ENCODE results near the gene FAAP20. TPM values are rescaled to one million over a fixed set of nuclear protein-coding genes. Genes with fewer than 3 reads are reported as not detected.
A peak's percentile ranks its signal among the peaks of the same experiment; 100 is the strongest.

FAAP20 gene
- total and polyA plus RNA-seq, 2 experiments from 2014 or later = 79.1 to 167 TPM

DNA sequence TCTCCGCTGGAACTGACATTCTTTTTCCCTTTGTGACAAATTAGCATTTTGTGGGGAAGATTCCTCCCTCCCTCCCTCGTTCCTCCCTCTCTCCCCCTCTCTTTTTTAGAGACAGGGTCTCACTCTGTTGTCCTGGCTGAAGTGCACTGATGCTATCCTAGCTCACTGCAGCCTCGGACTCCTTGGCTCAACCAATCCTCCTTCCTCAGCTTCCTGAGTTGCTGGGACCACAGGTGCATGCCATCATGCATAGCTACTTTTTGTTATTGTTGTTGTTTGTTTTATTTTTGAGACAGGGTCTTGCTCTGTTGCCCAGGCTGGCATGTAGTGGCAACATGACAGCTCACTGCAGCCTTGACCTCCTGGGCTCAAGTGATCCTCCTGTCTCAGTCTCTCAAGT lies 26.7 kb upstream of the FAAP20 start:
- Histone ChIP-seq H3K9me2 (ENCODE audit: insufficient read depth) (no peaks in the 10 kb centered on the region), H3K27ac (ENCODE audit: low read depth) (no peak overlapping the region), H3K36me3 (ENCODE audit: insufficient read depth) (no peaks in the 10 kb centered on the region), H3K79me2 (replicated peaks; ENCODE audit: insufficient read depth) (no peaks in the 10 kb centered on the region), H3K27me3 (ENCODE audit: insufficient read depth) (no peaks in the 10 kb centered on the region), H2AFZ (no peak overlapping the region), H3K4me1 (ENCODE audit: insufficient read depth) (peaks cover 11% of the 10 kb centered on the region; the same call in 1 of the 2 replicates), H3K4me2 (no peak overlapping the region), H4K20me1 (replicated peaks; ENCODE audit: insufficient read depth) (no peaks in the 10 kb centered on the region), H3K4me3 (no peak overlapping the region), H3F3A (replicated peaks; ENCODE audit: low read depth) (no peaks in the 10 kb centered on the region)
- no peak for ATAC-seq
- Mint-ChIP-seq H3K9me3 (no peaks in the 10 kb centered on the region), H3K36me3 (ENCODE audit: low read depth) (no peaks in the 10 kb centered on the region; the same call in 2 of the 3 replicates), H3K4me1 (peaks cover 7% of the 10 kb centered on the region), H3K4me3 (no peak overlapping the region), H3K27me3 (ENCODE audit: insufficient read depth, low read depth, poor library complexity) (peaks cover 8% of the 10 kb centered on the region), H3K27ac (no peak overlapping the region)
- DNase-seq (ENCODE audit: low spot score) = peak; percentile 0
- TF ChIP-seq, protein P1, sequence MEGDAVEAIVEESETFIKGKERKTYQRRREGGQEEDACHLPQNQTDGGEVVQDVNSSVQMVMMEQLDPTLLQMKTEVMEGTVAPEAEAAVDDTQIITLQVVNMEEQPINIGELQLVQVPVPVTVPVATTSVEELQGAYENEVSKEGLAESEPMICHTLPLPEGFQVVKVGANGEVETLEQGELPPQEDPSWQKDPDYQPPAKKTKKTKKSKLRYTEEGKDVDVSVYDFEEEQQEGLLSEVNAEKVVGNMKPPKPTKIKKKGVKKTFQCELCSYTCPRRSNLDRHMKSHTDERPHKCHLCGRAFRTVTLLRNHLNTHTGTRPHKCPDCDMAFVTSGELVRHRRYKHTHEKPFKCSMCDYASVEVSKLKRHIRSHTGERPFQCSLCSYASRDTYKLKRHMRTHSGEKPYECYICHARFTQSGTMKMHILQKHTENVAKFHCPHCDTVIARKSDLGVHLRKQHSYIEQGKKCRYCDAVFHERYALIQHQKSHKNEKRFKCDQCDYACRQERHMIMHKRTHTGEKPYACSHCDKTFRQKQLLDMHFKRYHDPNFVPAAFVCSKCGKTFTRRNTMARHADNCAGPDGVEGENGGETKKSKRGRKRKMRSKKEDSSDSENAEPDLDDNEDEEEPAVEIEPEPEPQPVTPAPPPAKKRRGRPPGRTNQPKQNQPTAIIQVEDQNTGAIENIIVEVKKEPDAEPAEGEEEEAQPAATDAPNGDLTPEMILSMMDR (conservative IDR thresholded peaks at IDR 0.05; ENCODE audit: low read depth in 2 of 2) = no peak
- no peak for TF ChIP-seq EZH2 (IDR thresholded peaks at IDR 0.05; ENCODE audit: low read depth, unreplicated experiment)

DNA sequence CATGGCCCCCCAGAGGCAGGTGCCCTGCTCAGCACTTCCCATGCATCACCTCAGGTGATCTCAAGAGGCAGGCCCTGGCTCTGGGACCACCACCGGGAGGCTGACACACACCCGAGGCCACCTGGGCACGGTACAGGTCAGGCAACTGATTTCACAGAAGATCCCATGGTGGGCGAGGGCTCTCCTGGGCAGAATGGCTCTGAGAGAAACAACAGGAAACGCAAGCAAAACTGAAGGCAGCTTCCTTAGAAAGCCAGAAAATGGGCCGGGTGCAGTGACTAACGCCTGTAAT lies 22.1 kb upstream of the FAAP20 start:
- no peaks in the 10 kb centered on the region for H3K79me2 ChIP-seq (replicated peaks; ENCODE audit: insufficient read depth)
- Mint-ChIP-seq H3K9me3 (no peaks in the 10 kb centered on the region), H3K27me3 (ENCODE audit: insufficient read depth, low read depth, poor library complexity) (peaks cover 15% of the 10 kb centered on the region), H3K36me3 (ENCODE audit: low read depth) (no peaks in the 10 kb centered on the region), H3K4me1 (peaks cover 5% of the 10 kb centered on the region; the same call in 2 of the 3 replicates), H3K27ac (no peak overlapping the region), H3K4me3 (no peak overlapping the region)
- H3K4me1 ChIP-seq (ENCODE audit: insufficient read depth) = peaks cover 12% of the 10 kb centered on the region
- TF ChIP-seq, protein P2, sequence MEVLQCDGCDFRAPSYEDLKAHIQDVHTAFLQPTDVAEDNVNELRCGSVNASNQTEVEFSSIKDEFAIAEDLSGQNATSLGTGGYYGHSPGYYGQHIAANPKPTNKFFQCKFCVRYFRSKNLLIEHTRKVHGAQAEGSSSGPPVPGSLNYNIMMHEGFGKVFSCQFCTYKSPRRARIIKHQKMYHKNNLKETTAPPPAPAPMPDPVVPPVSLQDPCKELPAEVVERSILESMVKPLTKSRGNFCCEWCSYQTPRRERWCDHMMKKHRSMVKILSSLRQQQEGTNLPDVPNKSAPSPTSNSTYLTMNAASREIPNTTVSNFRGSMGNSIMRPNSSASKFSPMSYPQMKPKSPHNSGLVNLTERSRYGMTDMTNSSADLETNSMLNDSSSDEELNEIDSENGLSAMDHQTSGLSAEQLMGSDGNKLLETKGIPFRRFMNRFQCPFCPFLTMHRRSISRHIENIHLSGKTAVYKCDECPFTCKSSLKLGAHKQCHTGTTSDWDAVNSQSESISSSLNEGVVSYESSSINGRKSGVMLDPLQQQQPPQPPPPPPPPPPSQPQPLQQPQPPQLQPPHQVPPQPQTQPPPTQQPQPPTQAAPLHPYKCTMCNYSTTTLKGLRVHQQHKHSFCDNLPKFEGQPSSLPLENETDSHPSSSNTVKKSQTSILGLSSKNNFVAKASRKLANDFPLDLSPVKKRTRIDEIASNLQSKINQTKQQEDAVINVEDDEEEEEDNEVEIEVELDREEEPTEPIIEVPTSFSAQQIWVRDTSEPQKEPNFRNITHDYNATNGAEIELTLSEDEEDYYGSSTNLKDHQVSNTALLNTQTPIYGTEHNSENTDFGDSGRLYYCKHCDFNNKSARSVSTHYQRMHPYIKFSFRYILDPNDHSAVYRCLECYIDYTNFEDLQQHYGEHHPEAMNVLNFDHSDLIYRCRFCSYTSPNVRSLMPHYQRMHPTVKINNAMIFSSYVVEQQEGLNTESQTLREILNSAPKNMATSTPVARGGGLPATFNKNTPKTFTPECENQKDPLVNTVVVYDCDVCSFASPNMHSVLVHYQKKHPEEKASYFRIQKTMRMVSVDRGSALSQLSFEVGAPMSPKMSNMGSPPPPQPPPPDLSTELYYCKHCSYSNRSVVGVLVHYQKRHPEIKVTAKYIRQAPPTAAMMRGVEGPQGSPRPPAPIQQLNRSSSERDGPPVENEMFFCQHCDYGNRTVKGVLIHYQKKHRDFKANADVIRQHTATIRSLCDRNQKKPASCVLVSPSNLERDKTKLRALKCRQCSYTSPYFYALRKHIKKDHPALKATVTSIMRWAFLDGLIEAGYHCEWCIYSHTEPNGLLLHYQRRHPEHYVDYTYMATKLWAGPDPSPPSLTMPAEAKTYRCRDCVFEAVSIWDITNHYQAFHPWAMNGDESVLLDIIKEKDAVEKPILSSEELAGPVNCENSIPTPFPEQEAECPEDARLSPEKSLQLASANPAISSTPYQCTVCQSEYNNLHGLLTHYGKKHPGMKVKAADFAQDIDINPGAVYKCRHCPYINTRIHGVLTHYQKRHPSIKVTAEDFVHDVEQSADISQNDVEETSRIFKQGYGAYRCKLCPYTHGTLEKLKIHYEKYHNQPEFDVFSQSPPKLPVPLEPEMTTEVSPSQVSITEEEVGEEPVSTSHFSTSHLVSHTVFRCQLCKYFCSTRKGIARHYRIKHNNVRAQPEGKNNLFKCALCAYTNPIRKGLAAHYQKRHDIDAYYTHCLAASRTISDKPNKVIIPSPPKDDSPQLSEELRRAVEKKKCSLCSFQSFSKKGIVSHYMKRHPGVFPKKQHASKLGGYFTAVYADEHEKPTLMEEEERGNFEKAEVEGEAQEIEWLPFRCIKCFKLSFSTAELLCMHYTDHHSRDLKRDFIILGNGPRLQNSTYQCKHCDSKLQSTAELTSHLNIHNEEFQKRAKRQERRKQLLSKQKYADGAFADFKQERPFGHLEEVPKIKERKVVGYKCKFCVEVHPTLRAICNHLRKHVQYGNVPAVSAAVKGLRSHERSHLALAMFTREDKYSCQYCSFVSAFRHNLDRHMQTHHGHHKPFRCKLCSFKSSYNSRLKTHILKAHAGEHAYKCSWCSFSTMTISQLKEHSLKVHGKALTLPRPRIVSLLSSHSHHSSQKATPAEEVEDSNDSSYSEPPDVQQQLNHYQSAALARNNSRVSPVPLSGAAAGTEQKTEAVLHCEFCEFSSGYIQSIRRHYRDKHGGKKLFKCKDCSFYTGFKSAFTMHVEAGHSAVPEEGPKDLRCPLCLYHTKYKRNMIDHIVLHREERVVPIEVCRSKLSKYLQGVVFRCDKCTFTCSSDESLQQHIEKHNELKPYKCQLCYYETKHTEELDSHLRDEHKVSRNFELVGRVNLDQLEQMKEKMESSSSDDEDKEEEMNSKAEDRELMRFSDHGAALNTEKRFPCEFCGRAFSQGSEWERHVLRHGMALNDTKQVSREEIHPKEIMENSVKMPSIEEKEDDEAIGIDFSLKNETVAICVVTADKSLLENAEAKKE (CRISPR knock-in tag; IDR thresholded peaks at IDR 0.05) = no peak
- TF ChIP-seq ZNF114 (CRISPR knock-in tag; IDR thresholded peaks at IDR 0.05) (no peak), EZH2 (IDR thresholded peaks at IDR 0.05; ENCODE audit: low read depth, unreplicated experiment) (no peak), EZH2phosphoT487 (IDR thresholded peaks at IDR 0.05; ENCODE audit: unreplicated experiment) (no peak)
- no peak overlapping the region for H3K27ac ChIP-seq (ENCODE audit: low read depth)
- no peaks in the 10 kb centered on the region for H3K27me3 ChIP-seq (ENCODE audit: insufficient read depth)
- no peaks in the 10 kb centered on the region for H3K9me2 ChIP-seq (ENCODE audit: insufficient read depth)
- no peaks in the 10 kb centered on the region for H4K20me1 ChIP-seq (replicated peaks; ENCODE audit: insufficient read depth)
- no peaks in the 10 kb centered on the region for H3K36me3 ChIP-seq (ENCODE audit: insufficient read depth)
- H2AFZ ChIP-seq = no peak overlapping the region
- no peak overlapping the region for H3K4me2 ChIP-seq
- no peak for DNase-seq (ENCODE audit: low spot score)
- no peak for ATAC-seq
- no peak overlapping the region for H3K4me3 ChIP-seq
- peaks cover 11% of the 10 kb centered on the region; the same call in 1 of the 2 replicates for H3F3A ChIP-seq (replicated peaks; ENCODE audit: low read depth)
